HG03432 (cell line): ENCODE measurements around the gene CCDC158.
"Not testable (repeated sequence)": the region's sequence is repeated elsewhere in the genome, so short reads cannot be mapped to it uniquely, and the experiment has no call there.

ENCODE experiments used
- ATAC-seq: cut with Tn5 transposase; IDR thresholded peaks from one replicate; pipeline ENCODE4 v1.9.1; 2021; ENCODE audit warnings: mild to moderate bottlenecking, moderate library complexity; ENCODE audit not compliant: unreplicated experiment

The CCDC158 gene

GRCh38 chr4:76312457-76312856 is 108.5 kb downstream of the CCDC158 start:
- ATAC-seq: no peak

DNA sequence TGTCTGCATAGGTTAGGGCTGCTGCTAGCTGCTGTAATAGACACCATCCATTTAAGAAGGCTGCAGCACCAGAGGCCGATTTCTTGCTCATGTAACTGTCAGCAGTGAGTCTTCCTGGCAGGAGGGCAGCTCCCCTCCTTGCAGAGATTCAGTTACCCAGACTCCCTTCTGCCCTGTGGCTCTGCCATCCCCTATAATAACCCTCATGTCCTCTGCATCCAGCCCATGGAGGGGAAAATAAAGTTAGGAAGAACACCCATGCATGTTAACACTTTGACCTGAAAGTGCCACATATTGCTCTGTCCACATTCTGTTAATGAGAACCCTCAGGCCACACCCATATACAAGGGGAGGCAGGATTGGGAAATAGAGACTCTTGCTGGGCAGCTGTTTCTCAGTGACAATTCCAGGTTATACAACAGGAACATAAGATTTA is 109.0 kb downstream of the CCDC158 start:
- ATAC-seq: no peak

DNA sequence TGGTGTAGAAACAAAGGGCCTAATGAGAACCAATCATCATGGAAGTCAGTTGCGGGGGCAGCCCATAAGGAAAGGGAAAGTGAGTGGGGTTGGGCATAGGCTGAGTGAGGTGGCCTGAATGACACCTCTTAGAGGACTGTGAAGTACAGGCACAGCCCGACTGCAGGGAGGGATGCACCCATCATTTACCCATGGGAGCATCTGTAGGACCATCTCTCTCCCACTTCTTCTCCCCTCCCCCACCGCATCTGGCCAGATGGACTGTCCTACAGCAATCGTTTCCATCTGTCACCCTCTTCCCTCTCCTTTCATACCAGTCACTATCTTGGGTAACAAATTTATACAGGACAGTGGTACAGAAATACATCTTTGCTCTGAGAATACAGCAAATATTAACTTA is 110.3 kb downstream of the CCDC158 start:
- no peak for ATAC-seq

GRCh38 chr4:76309939-76310550 is 110.9 kb downstream of the CCDC158 start:
- no peak for ATAC-seq

GRCh38 chr4:76308548-76308947 is 112.4 kb downstream of the CCDC158 start:
- ATAC-seq: no peak

- ATAC-seq: no peak
Measured at GRCh38 chr4:76307660-76308014, 113.3 kb downstream of the CCDC158 start.

GRCh38 chr4:76306882-76307659 is 113.9 kb downstream of the CCDC158 start:
- no peak for ATAC-seq

- peak; percentile 24 for ATAC-seq
Measured at GRCh38 chr4:76305971-76306881, 114.7 kb downstream of the CCDC158 start, which contains the start of gene STBD1. Gene STBD1 (plus strand): TSS chr4:76306733. CDS start chr4:76306770, 37 bp downstream.

GRCh38 chr4:76305033-76305687 is 115.8 kb downstream of the CCDC158 start:
- ATAC-seq: no peak

GRCh38 chr4:76302826-76303438 is 118.0 kb downstream of the CCDC158 start:
- no peak for ATAC-seq

DNA sequence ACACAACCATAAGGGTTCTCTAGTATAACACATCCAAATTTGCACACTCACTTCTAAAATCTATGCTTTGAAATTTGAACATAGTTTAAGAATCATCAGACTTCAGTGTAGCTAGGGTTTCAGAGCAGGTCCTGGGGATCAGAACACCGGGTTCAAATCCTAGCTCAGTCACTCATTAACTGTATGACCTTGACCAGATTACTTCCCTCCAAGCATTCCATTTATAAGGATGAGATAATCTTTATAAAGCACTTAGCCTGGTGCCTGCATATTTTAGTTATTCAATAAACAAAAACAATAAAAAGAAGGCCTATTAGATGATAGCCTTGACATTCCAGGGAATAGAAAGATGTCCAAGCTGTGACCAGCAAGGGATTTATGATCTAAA is 119.2 kb downstream of the CCDC158 start:
- no peak for ATAC-seq

DNA sequence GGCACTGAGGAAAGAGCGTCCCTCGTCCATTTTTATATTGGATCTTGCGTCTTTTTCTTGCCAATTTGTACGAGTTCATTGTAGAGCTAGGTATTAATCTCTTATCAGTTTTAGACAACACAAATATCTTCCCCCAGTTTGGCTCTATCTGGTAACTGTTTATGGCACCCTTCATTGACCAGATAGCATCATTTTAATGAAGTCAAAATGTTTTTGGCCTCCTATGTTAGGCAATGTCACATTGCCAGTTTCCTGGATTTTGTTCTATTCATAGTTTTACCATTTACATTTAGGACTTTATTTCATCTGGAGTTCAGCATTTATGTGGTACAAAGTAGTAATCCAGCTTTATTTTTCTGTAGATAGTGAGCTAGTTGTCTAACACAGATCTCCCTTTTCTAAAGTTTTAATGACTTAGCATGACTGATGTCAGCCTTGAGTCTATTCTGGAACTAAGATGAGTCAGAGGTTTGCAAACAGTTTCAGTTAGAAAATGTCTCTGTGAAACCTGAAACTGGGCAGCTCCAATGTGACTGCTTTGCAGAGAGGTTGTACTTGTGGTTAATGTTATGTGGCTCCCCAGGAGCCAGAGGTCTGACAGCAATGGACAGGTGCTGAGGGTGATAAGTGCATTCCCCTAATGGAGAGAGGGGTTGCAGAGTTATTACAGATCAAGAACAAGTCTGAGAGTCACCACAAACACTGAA is 119.7 kb downstream of the CCDC158 start:
- peak; percentile 99 for ATAC-seq

GRCh38 chr4:76300012-76300411 is 120.9 kb downstream of the CCDC158 start:
- no peak for ATAC-seq

DNA sequence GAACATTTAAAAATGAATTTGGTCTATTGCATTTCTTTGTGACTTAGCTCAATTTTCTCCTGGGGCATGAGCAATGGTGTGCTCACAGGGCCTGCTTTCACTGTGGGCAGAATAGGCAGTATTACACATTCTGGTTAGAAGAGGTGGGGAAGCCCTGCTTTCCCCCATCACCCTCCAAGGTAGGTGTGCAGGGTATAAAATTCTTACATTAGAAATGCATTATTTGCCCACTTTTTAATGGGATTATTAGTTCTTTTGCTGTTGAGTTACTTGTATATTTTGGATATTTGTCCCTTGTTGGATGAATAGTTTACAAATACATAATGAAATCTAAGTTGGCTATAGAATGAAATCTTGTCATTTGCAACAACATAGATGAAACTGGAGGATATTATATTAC is 122.7 kb downstream of the CCDC158 start:
- no peak for ATAC-seq

- ATAC-seq: no peak
Measured at GRCh38 chr4:76296286-76296820, 124.6 kb downstream of the CCDC158 start.

GRCh38 chr4:76293772-76294171 is 127.2 kb downstream of the CCDC158 start:
- ATAC-seq: no peak

- no peak for ATAC-seq
Measured at GRCh38 chr4:76292730-76293129, 128.2 kb downstream of the CCDC158 start.

- ATAC-seq: not testable (repeated sequence)
Measured at GRCh38 chr4:76287811-76288210, 133.1 kb downstream of the CCDC158 start.

DNA sequence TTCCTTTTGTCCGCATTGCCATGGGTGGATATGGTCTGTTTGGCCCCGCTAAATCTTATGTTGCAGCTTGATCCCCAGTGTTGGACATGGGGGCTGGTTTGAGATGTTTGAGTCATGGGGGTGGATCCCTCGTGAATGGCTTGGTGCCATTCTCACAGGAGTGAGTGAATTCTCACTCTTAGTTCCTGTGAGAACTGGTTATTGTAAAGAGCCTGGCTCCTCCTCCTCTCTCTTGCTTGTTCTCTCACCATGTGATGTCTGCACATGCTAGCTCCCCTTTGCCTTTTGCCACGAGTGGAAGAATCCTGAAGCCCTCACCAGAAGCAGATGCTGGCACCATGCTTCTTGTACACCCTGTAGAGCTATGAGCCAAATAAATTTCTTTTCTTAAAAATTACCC is 137.0 kb downstream of the CCDC158 start:
- ATAC-seq: no peak
